K562 (cell line): Measurements from ENCODE around the gene PCDH9. TPM values are rescaled to one million over a fixed set of nuclear protein-coding genes. Genes with fewer than 3 reads are reported as not detected.

ENCODE experiments used
- POLR3A ChIP-seq: IDR thresholded peaks from 2 replicates; pipeline ENCODE4 v1.6.1; 2011; ENCODE audit warnings: borderline replicate concordance, mild to moderate bottlenecking, moderate library complexity; ENCODE audit not compliant: insufficient read length, insufficient read depth; ENCODE audit errors: extremely low read depth
- RAD51 ChIP-seq: fragments of 450-650 bp; IDR thresholded peaks from 2 replicates; pipeline ENCODE4 v1.7.1; 2016; ENCODE audit warnings: low read depth, mild to moderate bottlenecking, borderline replicate concordance
- RFX7 ChIP-seq: fragments of 250-450 bp; sonication (Bioruptor Pico); IDR thresholded peaks from 2 replicates; pipeline ENCODE4 v1.5.1; 2021; ENCODE audit warnings: mild to moderate bottlenecking
- YY1 ChIP-seq, 3 experiments: IDR thresholded peaks; 2 replicates each; pipeline ENCODE4 v1.6.1; 2011; ENCODE audit warnings: low read length in 2 of 3, mild to moderate bottlenecking in 2 of 3, moderate library complexity in 2 of 3, borderline replicate concordance in 1 of 3, control low read depth in 1 of 3, low read depth in 1 of 3; ENCODE audit not compliant: insufficient read depth in 3 of 3, insufficient replicate concordance in 2 of 3, control insufficient read depth in 1 of 3, insufficient read length in 1 of 3; ENCODE audit errors: extremely low read depth in 1 of 3
- ZNF79 ChIP-seq: fragments of 250-450 bp; sonication (Bioruptor Pico); IDR thresholded peaks from 2 replicates; pipeline ENCODE4 v1.4.0; 2020; ENCODE audit warnings: low read depth, mild to moderate bottlenecking, moderate library complexity
- polyA plus RNA-seq, 8 experiments: library from polyadenylated mRNA; depleted of rRNA in 4 of 8; stranded (reverse) in 5 of 8; unstranded in 3 of 8; fragments of >200 nt; fragmentation: Nextera tagmentation in 2 of 8; fragmentation: Illumina TruSeq in 1 of 8; extraction: Ambion mirVana in 2 of 8; extraction: Trizol in 1 of 8; gene quantifications; 2 replicates each; pipeline versions ENCODE4 v1.2.1 to v1.2.3, GENCODE V29; 2011 to 2014; ENCODE audit warnings: inconsistent platforms in 1 of 8, missing spikeins in 1 of 8
- total RNA-seq, 7 experiments: library from RNA; depleted of rRNA in 6 of 7; stranded (reverse); fragments of >200 nt in 6 of 7; fragmentation: Illumina TruSeq in 2 of 7; extraction: Trizol in 2 of 7; gene quantifications; 2 replicates each; pipeline versions ENCODE4 v1.2.1 to v1.2.3, GENCODE V29; 2011 to 2021; ENCODE audit warnings: low replicate concordance in 1 of 7
- TF ChIP-seq, protein P1 (sequence below): fragments of 250-450 bp; sonication (Bioruptor Pico); IDR thresholded peaks from 2 replicates; pipeline ENCODE4 v1.8.0; 2022; ENCODE audit warnings: moderate library complexity, mild to moderate bottlenecking, inconsistent platforms
- TF ChIP-seq, protein P2 (sequence below): fragments of 450-650 bp; IDR thresholded peaks from 2 replicates; pipeline ENCODE4 v1.6.1; 2016; ENCODE audit warnings: antibody characterized with exemption
- TF ChIP-seq, protein P3 (sequence below), 2 experiments: fragments of 450-650 bp in 1 of 2; sonication (generic) in 1 of 2; formaldehyde crosslinking in 1 of 2; IDR thresholded peaks; 2 replicates each; pipeline versions ENCODE4 v1.7.1 to v1.9.0; 2016 to 2022; ENCODE audit warnings: inconsistent platforms in 1 of 2, mild to moderate bottlenecking in 1 of 2, missing genetic modification reagents in 1 of 2
- TF ChIP-seq, protein P4 (sequence below): sonication (generic); IDR thresholded peaks from 2 replicates; pipeline ENCODE4 v1.6.1; 2016
- TF ChIP-seq, protein P5 (sequence below): sonication (generic); formaldehyde crosslinking; IDR thresholded peaks from 2 replicates; pipeline ENCODE4 v1.5.0; 2020; ENCODE audit warnings: missing genetic modification reagents

The PCDH9 gene
- total and polyA plus RNA-seq, 9 of the 15 experiments (the other 6 are each of a cell fraction or from before 2014, with no cell fraction given): 1.1 to 6.7 (median 4.9) TPM

DNA sequence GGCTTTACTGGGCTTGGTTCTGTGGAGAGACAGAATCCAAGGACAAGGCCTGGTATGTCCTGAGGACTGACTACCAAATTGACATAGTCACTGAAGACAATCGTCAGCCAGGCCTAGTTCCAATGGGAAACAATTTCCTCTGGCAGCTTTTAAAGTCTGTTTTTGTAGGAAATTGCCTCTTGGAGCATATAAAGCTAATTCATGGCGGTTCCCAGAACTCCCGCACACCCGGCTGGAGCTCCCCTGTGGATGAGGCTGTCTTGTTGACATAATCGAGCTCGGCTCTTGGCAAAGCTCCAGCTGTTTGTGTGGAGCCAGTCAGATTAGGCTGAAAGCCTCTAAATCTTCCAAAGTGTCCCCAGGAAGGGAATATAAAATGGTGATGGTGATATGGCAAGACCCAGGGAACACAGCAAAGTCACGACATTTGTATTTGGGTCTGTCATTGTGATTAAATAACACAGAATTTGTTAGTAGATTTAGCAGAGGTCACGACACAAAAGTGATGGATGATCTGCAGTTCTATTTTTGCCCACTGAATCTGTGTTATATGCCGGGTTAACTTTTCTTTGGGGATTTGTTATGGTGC lies 395.0 kb downstream of the PCDH9 start (continued):
- TF ChIP-seq, protein P1, sequence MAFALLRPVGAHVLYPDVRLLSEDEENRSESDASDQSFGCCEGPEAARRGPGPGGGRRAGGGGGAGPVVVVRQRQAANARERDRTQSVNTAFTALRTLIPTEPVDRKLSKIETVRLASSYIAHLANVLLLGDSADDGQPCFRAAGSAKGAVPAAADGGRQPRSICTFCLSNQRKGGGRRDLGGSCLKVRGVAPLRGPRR (CRISPR knock-in tag): no peak
- no peak for TF ChIP-seq POLR3A
- TF ChIP-seq, protein P2, sequence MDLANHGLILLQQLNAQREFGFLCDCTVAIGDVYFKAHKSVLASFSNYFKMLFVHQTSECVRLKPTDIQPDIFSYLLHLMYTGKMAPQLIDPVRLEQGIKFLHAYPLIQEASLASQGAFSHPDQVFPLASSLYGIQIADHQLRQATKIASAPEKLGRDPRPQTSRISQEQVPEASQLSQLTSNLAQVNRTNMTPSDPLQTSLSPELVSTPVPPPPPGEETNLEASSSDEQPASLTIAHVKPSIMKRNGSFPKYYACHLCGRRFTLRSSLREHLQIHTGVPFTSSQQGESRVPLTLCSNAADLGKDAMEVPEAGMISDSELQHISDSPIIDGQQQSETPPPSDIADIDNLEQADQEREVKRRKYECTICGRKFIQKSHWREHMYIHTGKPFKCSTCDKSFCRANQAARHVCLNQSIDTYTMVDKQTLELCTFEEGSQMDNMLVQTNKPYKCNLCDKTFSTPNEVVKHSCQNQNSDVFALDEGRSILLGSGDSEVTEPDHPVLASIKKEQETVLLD: no peak
- no peak for TF ChIP-seq ZNF79 (CRISPR knock-in tag)
- TF ChIP-seq, protein P3, sequence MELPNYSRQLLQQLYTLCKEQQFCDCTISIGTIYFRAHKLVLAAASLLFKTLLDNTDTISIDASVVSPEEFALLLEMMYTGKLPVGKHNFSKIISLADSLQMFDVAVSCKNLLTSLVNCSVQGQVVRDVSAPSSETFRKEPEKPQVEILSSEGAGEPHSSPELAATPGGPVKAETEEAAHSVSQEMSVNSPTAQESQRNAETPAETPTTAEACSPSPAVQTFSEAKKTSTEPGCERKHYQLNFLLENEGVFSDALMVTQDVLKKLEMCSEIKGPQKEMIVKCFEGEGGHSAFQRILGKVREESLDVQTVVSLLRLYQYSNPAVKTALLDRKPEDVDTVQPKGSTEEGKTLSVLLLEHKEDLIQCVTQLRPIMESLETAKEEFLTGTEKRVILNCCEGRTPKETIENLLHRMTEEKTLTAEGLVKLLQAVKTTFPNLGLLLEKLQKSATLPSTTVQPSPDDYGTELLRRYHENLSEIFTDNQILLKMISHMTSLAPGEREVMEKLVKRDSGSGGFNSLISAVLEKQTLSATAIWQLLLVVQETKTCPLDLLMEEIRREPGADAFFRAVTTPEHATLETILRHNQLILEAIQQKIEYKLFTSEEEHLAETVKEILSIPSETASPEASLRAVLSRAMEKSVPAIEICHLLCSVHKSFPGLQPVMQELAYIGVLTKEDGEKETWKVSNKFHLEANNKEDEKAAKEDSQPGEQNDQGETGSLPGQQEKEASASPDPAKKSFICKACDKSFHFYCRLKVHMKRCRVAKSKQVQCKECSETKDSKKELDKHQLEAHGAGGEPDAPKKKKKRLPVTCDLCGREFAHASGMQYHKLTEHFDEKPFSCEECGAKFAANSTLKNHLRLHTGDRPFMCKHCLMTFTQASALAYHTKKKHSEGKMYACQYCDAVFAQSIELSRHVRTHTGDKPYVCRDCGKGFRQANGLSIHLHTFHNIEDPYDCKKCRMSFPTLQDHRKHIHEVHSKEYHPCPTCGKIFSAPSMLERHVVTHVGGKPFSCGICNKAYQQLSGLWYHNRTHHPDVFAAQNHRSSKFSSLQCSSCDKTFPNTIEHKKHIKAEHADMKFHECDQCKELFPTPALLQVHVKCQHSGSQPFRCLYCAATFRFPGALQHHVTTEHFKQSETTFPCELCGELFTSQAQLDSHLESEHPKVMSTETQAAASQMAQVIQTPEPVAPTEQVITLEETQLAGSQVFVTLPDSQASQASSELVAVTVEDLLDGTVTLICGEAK (IDR thresholded peaks at IDR 0.05): no peak
- TF ChIP-seq, protein P3 (CRISPR knock-in tag; IDR thresholded peaks at IDR 0.05): no peak
- TF ChIP-seq RAD51: no peak
- TF ChIP-seq, protein P4, sequence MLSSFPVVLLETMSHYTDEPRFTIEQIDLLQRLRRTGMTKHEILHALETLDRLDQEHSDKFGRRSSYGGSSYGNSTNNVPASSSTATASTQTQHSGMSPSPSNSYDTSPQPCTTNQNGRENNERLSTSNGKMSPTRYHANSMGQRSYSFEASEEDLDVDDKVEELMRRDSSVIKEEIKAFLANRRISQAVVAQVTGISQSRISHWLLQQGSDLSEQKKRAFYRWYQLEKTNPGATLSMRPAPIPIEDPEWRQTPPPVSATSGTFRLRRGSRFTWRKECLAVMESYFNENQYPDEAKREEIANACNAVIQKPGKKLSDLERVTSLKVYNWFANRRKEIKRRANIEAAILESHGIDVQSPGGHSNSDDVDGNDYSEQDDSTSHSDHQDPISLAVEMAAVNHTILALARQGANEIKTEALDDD: no peak
- peak in 1 of 3 experiments; percentile 20 for TF ChIP-seq YY1 (IDR thresholded peaks at IDR 0.05; ENCODE audit: borderline replicate concordance in 1 of 3, control insufficient read depth in 1 of 3, extremely low read depth in 1 of 3, insufficient read depth in 3 of 3, insufficient read length in 1 of 3, insufficient replicate concordance in 2 of 3, low read depth in 1 of 3, low read length in 2 of 3)
- TF ChIP-seq, protein P5, sequence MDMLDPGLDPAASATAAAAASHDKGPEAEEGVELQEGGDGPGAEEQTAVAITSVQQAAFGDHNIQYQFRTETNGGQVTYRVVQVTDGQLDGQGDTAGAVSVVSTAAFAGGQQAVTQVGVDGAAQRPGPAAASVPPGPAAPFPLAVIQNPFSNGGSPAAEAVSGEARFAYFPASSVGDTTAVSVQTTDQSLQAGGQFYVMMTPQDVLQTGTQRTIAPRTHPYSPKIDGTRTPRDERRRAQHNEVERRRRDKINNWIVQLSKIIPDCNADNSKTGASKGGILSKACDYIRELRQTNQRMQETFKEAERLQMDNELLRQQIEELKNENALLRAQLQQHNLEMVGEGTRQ (CRISPR knock-in tag): no peak
- no peak for TF ChIP-seq RFX7
